ENCODE data around the gene ABHD5.

The ABHD5 gene

DNA sequence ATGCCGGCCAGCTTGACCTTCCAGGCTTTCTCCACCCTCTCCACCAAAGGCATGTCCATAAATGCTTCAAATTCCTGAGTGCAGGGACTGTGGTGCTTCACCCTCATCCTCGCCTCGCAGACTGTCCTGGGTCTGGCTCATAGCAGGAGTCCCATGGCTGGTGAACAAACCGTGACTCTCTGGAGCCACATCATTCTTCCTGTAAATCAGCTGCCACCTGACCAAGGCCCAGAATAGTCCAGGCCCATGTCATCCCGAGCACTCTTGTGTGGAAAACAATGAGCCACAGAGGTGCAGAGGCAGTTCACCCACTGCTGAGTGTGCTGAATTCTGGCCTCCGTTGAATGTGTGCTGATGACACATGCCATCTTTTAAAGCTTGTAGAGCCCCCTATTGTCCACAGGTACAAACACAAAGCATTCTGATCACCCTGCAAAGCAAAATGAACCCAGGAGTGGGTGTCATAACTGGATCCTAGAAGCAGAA is 68.6 kb downstream of the ABHD5 start:
- no peak for DNase-seq

DNA sequence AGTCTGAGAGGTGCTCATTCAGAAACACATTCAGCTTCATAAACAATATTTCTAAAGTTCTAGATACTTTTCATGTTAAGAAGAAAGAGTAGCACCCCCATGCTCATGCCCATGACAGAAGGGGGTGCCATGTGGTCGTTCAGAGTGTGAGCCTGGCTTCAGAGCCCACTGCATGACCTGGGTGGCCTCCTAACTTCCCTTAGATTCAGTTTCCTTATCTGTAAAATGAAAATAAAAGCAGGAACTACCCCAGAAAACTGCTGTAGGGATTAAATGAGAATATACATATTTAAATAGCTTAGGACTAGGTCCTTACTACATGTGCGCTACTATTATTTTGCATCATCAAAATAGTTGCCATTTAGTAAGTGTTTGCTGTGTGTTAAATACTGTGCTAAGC is 69.2 kb downstream of the ABHD5 start:
- no peak for DNase-seq

DNA sequence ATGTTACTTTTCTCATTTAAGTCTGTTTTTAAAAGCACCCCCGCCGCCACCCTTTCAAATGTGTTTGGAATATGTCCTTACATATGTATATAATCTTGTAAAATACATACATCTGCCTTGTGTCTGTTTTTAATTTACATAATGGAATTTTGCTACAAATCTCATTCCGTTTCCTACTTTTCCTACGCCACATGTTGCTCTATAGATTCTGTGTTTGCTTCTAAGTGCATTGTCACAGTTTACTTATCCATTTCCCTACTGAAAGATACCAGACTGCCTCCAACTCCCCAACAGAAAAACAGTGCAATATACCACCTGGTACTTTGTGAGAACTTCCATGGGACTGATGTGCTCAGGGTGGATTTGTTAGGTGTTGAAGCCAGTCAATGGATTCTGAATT is 70.2 kb downstream of the ABHD5 start:
- no peak for DNase-seq

DNA sequence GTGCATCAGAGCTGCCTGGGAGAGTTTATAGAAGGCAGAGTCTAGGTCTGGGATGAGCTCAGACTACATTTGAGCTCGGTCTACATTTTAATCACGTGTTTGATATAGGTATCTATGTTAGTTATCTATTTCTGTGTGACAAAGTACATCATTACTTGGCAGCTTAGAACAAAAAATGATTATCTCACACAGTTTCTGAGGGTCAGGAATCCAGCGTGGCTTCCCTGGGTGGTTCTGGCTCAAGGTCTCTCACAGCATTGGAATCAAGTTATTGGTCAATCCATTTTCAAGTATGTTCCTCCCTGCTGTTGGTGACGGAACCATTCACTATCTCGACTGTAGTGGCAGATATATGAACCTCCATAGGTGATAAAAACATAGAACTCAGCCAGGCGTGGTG is 71.7 kb downstream of the ABHD5 start:
- no peak for DNase-seq

DNA sequence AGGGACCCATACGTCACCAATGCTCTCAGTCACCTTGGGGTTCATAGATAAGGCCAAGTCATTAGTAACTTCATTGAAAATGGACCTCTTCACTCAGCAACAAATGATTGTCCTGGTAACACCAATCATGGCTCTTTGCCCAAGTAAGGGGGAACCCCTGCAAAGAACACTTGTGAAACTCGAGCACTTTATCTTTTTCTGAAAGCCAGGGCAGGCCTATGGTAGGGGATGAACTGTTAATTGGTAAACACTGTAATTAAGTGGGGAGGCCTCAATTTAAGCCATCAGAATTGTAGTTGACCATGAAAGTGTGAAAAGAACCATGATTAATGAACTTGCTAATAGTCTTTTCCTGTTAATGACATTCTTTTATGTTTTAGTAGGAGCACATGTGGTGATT is 73.3 kb downstream of the ABHD5 start:
- no peak for DNase-seq

DNA sequence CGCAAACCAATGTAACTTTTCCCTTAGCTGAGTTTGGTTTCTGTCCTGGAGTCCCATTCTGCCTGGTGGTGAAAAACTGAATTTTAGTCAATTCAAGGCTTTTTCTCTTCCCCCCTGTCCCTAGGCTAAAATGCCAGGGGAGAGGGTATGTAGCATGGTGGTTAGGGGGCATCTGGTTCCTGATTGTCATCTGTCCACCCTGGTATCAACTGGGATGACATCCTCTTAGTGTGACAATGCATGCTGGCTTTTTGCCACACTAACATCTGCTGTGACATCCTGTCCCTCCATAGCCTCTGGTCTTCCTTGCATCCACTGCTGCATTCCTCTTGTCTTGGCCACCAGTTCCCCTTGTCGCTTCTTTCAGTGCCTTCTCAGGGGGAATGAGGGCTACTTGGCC is 73.7 kb downstream of the ABHD5 start:
- no peak for DNase-seq

DNA sequence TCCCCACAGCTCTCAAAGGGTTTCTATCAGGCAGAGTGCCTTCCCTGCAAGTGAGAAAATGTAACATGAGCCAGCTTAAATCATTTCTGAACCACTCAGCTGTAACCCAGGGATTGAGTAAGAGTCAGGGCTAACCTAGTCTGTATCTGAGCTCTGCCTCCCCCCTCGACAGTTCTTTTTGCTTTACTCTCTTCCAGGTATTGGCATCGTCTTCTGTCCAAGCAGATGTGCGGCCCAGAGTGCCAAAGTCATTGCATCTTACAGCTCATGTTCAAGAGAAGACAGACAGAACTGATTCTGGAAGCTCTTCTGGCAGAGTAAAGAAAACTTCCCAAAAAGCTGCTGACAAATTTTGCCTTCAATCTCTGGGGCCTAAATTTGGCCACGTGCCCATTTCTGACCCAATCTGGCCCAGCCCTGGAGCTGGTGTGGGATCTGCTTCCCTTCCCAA is 74.8 kb downstream of the ABHD5 start:
- no peak for DNase-seq

DNA sequence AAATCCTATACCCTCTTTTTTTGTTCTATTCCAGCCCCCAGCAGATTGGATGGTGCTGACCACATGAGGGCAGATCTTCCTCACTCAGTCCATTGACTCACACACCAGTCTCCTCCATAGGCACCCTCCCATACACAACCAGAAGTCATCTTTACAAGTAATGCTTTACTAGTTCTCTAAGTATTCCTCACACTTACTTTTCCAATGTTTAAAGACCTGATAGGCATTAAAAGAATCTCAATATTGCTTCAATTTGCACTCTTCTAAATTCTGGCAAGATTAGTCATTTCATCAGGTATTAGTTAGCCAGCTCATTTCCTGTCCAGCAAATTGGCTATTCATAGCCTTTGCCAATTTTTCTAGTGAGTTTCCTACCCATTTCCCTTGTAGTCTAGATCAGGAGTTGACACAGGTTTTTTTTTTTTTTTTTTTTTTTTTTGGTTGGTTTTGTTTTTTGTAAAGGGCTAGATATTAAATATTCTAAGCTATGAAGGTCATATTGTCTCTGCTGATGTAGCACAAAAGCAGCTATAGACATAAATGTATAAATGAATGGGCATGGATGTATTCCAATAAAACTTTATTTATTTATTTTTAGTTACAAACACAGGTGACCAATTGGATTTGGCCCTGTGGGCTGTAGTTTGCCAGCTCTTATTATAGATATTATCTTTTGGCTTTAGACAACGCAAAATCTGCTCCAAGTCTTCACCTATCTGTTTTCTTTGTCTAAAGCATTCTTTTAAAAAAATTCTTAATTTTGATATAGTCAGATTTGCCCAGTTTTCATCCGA is 76.1 kb downstream of the ABHD5 start:
- no peak for DNase-seq

DNA sequence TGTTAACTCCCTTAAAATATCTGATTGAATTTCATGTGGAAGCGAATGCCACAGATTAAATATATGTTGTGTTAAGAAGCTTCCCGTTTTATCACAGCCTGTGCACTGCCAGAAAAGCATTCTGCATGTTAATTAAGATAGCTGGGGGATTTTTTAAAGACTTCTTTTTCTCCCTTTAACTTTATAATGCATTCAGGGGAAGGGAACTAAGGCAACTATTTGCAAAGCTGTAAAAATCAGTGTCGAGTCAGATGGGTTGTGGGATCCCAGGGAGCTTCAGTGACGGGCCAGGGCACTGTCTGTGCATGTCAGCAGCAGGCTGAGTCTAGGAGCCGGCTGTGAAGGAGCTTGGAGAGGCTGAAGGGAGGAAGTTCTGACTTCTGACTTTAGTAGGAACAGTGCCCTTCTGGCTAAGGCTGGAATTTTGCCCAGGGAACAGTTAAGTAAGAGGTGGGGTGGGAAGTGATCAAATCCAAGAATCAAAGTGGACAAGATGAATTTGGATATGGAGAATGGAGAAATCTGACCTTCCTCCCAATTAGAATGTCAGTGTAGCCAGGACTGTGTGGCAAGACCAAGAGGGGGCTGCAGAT is 77.7 kb downstream of the ABHD5 start:
- peak; percentile 46 for DNase-seq

DNA sequence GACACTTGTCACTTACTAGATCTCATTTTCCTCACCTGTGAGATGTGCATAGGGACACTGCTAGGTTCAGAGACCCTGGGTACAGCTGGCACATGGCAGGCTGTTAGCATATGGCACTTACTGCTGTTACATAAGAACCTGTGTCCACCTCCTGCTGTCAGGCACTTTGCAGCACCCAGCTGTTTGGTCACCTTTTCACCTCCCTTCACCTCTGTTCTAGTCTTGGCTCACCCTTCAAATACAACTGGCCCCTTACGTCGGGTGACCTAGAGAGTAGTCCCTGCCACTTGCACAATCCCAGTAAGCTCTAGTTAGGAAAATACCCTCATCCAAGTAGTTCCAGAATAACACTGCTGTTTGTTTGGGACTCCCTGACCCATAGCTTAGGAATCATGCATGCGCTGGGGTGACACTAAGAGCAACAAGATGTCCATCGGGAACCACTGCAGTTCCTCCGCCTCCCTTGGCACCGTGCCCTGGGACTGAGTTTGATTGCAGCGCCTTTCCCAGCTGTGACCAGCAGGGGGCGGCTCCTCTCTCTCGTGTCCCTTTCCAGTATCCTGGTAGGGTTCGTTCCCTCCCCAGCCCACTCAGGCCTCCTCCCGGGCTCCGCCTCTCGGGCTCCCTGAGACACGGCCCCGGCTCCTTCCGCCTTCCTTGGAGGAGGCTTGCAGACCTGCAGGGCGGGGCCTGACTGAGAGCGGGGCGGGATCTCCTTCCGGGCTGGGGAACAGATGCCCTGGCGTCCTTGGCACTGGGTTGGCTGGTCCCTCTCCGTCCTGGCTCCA is 78.6 kb downstream of the ABHD5 start:
- DNase-seq: peak; percentile 82

DNA sequence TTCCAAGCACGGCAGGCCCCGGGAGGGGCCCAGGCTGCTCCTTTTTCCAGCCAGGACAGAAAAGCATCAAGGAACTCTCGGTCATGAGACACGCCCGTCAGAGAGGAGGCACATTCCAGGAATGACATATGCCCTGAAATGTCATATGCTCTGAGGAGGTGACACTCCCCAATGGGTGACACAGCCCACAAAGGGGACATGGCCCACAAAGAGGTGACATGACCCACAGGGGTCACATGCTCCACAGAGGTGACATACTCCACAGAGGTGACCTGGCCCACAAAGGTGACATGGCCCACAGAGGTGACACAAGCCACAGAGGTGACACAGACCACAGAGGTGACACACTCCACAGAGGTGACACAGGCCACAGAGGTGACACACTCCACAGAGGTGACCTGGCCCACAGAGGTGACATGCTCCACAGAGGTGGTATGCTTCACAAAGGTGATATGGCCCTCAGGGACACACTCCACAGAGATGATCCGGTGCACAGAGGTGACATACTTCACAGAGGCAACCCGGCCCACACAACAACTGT is 79.2 kb downstream of the ABHD5 start:
- no peak for DNase-seq

DNA sequence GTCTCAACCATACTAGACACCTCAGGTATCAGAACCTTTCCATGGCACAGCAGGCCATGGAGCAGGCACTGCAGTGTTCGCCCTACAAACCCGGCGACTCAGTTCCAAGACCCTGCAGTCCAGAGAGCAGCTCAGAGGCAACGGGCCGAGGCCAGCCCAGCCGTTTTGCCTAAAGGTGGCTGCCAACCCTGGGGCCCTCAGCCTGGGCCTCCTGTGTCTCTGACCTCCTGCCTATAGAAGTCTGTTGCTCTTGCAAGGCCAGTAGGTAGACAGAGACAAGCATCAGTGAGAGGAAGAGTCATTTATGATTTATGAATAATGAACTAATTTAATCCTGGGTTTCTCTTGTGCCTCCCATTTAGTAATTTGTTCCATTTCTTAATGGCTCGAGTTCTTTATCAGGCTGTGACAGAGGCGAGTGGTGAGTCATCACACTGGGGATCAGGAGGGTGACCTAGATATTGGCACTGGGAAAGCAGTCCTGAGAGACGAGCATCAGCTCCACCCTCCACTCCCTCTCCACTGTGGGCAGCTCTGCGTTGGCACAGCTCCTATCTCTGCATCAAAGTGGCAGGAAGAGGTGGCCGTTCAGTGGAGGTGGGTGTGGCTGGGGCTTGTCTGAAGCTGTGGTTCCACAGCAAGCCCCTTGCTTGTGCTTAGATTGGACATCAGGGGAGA is 79.8 kb downstream of the ABHD5 start:
- DNase-seq: no peak

DNA sequence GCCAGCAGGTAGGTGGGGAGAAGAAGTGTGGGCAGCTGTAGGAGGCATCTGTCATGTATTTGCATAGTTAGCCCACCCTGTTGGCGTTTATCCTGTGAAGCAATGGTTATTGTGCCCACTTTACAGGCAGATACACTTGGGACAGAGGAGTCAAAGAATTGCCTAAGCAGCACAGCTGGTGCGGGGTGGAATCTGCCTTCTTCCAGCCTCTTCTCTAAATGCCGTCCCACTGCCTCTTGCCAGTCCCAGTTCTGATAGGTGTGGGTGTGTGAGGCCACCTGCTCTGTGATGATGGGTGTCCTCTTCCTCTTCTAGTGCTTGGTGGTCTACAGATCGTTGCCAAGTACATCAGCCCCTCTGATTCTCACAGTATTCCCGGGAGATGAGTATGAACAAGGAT is 80.9 kb downstream of the ABHD5 start:
- no peak for DNase-seq

DNA sequence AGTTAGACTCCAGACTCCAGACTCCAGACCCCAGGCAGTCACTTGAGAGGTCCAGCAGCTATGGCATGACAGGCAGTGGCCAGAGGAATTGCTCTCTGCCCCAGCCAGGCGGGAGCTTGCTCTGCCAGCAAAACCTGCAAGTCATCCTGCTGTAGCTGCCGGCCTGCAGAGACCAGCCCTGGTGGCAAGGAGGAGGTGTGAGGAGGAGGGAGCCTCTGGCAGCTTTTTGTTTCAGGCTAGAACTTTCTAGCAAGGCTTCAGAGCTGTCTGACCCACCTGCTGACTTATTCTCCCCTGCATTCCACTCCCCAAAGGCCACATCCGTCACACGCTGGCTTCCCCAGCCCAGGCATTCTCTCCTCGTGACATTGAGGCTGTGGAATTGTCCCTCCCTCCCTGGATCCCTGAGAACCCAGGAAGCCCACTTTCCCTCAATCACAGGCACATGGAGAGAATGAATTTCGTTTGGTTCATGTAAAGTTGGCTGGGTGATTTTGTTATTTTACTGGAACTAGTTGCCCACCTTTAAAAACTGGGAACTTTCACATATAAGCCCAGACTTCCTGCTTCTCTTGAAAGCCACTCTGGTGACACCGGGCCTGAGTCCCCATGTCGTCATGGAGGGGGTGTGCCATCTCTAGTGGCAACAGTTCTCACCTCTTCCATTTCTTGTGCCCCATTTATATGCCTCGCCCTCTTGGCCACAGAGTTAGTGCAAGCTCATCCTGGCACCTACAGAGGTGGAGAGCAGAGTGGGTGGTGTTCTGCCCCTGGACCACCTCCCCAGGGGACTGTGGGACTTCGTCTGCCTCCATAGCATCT is 82.7 kb downstream of the ABHD5 start:
- peak; percentile 10 for DNase-seq

DNA sequence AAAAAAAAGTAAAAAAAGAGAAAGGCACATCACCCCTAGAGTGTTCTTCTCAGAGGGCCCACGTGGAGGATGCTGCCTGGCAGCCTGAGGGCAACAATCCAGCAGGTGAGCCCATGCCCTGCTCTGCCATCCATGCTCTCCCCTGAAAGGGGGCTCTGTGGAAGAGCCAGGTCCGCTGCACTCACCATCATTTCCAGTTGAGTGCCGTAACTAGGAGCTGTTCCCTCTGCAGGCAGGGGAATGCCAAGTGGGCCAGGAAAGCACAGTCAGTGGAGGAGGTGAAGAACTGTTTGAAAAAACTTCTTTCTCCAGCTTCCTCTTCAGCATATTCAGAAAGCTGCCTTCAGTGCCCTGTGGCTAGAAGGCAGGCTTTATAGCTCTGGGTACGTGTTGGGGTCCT is 84.1 kb downstream of the ABHD5 start:
- peak; percentile 19 for DNase-seq

DNA sequence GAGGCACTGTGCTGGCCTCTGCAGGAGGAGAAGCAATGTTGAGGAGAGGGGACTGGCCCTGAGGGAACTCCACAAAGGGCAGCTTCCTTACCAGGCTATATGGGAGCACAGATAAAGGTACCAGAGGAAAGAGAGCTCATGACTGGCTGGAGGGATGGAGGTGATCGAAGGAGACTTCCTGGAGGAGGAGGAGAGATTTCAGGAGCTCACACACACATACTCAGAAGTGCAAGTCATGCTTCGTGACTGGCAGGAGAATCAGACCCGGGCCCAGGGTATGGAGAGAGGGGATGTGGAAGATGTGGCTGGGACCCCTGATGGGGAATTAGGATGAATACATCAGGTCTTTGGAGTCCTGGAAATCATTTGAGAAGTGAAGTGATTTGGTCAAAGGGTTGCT is 85.4 kb downstream of the ABHD5 start:
- no peak for DNase-seq

DNA sequence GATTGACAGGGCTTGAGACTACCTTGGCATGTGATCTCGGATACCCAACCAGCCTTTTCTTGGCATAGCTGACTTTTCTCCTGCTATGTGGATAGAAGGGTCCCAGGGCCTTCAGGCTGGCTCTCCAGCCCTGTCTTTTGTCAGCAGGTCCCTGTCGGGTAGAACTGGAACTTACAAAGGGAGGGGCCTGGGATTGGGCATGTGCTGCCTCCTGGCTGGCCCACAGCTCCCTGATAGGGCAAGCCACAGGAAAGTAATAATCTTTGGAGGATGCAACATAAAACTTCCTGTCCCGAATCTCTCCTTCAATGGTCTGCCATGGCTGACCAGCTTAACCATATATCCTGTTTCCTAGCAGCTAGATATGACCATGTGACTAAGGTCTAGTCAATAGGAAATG is 89.1 kb downstream of the ABHD5 start:
- DNase-seq: no peak

DNA sequence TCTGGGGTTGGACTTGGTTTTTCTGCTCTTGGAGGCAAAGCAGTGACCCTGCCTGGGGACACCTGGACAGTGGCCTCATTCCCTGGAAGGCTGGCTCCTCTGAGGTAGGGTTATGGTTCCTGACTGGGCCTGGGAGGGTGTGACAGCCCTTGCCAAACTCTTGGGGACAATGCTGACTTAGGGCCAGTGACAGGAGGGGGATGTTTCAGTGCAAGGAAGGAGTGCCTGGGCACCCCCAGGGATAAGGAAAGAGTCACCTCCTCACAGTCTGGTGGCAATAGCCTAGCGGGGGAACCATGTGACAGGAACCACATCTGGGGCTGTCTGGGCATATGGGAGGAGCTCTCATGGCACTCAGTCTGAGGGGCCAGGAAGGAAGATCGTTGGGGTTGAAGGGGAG is 91.8 kb downstream of the ABHD5 start:
- DNase-seq: no peak
